ENCODE measurements around the gene WAPL.

DNA sequence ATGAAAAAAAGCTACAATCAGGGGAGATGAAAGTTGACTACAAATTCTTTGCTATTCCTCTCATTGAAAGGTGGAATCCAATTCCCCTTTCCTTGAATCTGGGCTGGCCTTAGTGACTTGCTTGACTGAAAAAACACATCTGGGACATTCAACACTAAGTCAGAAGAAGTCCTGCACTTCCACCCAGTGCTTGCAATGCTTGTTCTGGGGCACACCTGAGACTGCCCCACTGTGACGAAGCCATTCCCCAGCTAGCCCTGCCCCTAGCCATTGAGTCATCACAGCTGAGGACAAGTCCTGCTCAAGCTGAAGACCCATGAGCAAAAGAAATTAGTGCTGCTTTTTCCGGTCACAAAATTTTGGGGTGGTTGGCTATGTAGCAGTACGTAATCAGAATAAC lies 135.8 kb downstream of the WAPL start:
- TF ChIP-seq YY1 (IDR thresholded peaks at IDR 0.05; ENCODE audit: low read depth, low read length) = no peak
- TF ChIP-seq POLR2A (IDR thresholded peaks at IDR 0.05; ENCODE audit: low read depth, low read length) = no peak
- no peak for TF ChIP-seq SPI1 (IDR thresholded peaks at IDR 0.05; ENCODE audit: borderline replicate concordance, insufficient read depth, low read depth, low read length)
- TF ChIP-seq PML (IDR thresholded peaks at IDR 0.05; ENCODE audit: low read length) = no peak
- TF ChIP-seq, protein P1, sequence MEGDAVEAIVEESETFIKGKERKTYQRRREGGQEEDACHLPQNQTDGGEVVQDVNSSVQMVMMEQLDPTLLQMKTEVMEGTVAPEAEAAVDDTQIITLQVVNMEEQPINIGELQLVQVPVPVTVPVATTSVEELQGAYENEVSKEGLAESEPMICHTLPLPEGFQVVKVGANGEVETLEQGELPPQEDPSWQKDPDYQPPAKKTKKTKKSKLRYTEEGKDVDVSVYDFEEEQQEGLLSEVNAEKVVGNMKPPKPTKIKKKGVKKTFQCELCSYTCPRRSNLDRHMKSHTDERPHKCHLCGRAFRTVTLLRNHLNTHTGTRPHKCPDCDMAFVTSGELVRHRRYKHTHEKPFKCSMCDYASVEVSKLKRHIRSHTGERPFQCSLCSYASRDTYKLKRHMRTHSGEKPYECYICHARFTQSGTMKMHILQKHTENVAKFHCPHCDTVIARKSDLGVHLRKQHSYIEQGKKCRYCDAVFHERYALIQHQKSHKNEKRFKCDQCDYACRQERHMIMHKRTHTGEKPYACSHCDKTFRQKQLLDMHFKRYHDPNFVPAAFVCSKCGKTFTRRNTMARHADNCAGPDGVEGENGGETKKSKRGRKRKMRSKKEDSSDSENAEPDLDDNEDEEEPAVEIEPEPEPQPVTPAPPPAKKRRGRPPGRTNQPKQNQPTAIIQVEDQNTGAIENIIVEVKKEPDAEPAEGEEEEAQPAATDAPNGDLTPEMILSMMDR (IDR thresholded peaks at IDR 0.05 in 2 of 3, conservative IDR thresholded peaks at IDR 0.05 in 1 of 3; ENCODE audit: control insufficient read depth in 2 of 3, extremely low read depth in 1 of 3, insufficient read depth in 1 of 3, low read depth in 3 of 3, low read length in 3 of 3) = no peak
